GM19395 (cell line): ENCODE results near the gene ENDOU.

Experiments
- ATAC-seq: cut with Tn5 transposase; IDR thresholded peaks from one replicate; pipeline ENCODE4 v1.9.1; 2021; ENCODE audit warnings: mild to moderate bottlenecking, moderate library complexity; ENCODE audit not compliant: unreplicated experiment

Gene ENDOU

DNA sequence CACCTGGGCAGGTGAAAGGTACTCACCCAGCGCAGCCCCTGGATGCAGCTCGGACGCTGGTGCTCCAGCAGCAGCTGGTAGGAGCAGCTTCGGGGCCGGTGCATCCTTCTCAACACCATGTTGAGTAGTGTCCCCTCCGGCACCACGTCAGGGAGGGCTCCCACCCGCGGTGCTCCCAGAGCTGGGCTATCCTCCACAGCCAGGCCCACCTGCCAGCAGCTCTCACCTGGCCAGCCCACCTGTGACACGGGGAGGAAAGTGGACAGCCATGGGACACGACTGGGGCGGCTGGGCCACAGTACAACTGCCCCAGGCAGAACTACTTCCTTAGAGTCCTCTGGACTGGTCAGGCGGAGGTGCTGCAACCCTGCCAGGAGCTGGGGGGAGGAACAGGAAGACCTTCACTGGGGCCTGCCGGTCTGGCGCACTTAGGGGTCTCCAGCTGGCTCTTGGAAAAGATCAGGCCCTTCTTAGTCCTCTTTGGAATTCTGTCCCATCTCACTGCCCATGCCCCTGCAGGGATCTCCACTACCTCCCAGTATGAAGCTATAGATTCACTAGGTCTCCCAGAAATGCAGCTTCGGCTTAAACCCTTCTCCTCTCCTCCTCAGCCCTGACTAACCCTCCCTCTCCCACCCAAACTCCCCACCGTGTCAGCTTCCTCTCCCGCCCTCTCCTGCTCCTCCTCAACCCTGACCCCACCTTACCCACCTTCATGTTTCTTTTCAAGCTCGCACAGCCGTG, 32.7 kb upstream of the ENDOU start:
- ATAC-seq: no peak

DNA sequence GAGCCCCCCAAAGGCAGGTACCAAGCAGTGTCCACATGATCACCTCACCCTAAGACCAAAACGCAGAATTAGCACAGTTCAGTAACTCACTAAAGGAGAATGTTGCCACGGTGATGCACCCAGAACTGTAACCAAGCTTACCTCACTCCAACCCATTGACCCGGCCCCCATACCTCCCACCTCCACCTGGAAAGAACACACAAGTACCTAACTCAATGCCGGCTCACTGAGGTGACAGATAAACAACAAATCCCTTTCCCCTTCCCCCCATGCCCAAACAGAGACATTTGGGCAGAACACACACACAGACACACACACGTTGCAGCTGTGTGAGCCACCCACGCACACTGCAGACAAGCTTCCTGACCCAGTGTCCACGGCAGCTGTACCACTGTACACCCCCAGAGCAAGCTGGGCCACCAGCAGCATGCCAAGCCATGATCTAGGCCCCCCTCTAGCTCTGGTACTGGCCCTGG, 32.1 kb upstream of the ENDOU start:
- ATAC-seq: no peak

DNA sequence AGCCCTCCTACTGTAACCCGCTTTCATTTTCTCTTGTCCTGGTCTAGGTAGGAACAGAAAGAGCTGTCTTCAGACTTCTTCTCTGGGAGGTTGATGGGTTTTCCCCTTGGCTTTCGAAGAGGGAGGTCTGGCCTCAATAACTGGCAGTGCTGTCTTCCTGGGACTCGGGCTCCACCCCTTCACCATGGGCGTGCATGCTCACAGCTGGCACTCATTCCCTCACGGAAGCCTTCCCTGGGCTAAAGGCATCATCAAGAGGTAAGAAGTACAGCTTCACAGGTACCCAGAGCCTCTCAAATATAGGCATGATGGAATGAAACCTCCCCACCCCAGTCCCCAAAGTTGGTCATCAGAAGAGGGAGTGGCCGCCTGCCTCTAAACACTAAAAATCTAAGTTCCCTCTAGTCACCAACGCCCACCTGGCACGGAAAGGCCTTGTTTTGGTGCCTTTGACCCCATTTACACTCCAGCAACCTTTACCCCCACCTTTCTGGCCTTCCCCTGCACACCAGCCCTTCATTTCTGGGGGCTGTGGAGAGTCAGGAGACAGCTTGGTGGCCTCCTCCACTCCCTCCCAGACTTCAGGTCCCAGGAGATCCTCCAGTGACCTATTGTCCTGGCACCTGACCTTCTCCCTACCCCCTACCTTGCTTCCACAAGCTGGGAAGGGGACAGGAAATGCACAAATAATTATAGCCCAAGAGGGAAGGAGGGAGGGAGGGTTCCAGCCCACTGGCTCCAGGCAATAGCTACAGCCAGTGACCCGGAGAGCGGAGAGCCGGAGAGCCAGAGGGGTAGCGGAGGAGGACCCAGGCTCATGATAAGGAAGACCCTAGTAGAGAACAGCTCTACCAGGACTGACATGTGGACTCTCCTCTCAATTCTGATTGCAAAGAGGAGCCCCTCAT, 30.6 kb upstream of the ENDOU start:
- peak; percentile 84 for ATAC-seq

DNA sequence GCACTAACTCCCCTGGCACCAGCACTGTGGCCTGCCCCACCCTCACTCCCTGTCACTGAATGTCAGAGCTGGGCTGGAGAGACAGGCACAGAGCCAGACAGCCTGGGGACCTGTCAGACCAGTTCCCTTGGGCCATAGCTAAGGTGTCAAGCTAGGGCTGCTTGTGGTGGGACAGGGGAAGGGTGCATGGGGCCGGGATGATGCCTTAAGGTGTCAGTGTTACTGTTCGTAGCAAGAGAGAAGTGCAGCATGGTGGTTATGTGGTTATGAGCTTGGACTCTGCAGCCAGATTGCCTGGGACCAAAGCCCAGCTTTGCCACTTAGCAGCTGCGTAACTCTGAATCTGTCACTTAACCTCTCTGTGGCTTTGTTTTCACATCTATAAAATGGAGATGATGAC, 29.6 kb upstream of the ENDOU start:
- ATAC-seq: peak; percentile 21

DNA sequence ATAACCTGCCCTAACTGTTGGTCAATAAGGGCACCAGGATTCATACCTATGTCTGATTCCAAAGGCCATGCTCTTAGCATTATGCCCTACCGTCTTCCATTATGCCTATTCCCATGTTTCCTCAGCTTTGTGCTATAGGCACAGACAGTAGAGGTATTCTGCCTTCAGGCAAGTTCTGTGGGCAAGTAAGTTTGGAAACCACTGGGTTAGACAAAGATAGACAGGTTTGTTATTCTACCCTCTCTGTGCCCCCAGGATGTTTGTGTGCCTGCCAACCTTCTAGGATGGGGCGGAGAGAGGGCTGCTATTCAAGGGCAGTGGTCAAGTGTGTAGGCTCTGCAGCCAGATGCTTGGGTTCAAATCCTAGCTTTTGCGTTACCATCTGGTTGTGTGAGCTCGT, 28.8 kb upstream of the ENDOU start:
- no peak for ATAC-seq

DNA sequence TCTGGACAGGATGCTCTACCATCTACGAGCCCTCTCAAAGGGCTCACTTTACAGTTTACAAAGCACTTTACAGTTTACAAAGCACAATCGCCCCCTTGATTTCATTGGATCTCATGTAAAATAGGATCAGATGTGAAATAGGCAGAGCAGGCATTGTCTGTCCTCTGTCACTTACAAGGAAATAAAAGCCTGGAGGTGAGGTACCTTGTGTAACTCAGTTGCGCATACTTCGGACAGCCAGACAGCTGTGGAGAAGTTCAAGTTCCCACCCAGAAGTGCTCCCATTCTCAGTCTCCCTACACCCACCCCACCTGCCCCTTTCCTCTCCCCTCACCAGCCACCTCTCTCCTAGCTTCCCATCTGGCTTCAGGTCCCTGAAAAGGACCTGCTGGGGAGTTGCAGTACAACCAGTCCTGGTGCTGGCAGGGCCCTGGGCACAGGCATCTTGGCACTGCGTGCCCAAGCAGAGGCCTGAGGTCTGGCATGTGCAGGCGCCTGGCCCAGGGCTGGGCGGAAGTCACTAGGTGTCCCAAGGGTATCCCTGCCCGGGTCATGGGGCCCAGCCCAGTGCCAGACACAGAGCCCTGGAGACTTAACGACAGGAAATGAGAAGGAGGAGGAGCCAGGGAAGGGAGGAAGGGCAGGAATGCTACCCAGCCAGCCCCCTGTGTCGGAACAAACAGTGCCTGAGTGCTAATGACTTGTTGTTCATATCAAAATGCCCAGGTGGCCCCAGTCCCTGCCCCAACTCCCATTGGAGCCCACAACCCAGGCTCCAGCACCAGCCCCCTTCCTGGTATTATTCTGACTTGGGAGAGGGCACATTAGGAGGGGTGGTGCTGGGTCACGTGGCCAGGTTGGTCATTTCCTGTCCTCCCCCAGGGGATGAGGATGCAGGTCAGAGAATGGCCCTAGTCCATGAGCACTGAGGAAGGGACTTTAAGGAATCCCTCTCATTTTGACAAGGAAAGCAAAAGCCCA, 28.0 kb upstream of the ENDOU start:
- ATAC-seq: no peak

DNA sequence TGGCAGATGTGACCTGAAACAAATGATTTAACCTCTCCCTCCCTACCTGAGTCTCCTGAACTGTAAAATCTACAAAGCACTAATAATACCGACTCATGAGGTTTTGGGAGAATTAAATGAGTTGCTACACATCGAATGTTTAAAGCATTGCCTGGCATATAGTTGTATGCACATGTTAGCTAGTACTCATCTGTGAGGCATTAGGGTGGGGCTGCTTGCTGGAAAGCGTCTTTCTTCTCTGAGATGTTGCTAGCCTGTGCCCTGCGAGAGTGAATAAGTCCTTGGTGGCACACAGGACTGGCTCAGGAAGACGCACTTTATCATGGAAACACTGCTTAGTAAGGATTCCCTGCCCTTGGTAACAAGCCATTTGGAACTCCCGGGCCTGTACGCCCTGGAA, 27.3 kb upstream of the ENDOU start:
- ATAC-seq: no peak

DNA sequence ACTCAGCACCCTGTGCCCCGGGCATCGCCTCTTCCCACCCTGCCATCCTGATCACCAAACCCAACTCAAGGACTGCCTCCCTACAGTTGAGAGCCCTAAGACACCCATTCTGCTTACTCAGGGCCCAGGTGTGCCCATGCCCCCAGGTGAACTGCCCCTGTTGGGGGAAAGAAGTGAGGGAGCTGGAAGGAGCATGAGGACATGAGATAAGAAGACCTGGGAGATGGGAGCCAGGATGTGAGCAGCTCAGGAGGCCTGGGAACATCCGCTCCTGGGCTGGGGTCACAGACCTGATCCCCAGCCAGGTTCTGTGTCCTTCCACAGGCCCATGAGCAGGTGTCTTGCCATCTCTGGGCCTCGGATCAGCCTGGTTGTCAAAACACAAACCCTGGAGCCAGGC, 26.8 kb upstream of the ENDOU start:
- ATAC-seq: no peak

DNA sequence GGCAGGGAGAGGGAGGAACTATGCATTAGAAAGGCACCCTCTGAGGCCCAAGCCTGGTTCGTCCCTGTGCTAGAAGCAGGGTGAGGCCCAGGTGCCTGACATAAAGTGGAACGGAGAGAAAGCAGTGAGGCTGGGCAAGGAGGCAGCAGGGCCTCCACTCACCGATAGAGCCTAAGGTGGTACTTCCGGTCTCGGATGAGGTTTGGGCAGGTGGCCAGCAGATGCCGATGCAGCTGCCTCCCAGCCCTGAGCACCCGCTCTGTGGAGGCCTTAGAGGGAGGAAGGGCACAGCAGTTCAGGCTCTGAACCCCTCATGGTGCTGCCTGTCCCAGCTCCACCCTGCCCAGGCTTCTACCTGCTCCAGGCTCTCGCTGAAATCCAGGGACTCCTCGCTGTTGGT, 26.3 kb upstream of the ENDOU start:
- ATAC-seq: no peak

DNA sequence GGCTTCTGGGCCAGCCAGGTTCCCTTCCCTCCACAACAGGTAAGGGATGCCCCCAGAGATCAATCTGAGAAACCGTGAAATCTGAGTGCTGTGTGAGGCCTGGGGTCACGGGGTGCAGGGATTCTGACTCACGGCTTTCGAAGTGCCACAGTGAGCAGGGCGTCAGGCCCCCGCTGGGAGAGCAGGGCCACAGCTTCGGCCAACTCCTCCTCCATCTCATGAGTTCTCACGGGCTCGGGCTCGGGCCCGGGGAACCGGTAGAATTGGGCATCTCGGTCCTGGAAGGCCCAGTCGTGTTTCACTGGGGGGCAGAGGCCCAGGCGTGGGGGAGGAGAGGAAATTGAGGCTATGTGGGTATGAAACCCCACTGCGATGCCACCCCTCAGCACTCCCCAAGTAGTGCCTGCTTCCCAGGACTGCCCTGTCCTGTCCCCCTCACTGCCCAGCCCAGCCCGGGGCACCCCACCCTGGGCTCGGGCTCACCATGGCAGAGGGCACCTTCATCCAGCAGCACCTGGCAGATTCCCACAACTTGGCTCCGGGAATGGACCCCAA, 25.7 kb upstream of the ENDOU start:
- ATAC-seq: no peak

DNA sequence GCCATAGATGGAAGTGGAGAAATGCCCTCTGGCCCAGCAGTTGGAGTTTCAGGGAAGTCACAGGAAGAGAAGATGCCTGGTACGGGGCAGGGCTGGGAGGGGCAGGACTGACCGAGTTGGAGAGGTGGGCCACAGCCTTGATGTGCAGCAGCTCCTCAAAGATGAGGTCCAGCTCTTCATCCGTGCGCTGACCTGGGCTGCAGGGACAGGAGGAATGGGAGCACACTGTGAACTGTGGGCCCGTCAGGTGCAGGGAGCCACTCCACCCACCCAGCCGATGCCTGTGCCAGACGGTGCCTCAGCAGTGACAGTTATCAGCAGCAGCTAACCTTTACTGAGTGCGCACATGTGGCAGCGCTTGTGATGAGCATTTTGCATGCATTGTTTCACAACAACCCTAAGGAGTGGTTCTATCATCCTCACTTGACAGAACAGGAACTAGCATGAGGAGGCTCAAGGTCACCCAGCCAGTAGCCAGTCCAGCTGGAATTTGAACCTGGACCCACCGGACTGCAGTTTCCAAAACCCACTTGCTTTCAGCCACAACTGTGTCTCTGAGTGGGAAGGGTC, 25.0 kb upstream of the ENDOU start:
- no peak for ATAC-seq

DNA sequence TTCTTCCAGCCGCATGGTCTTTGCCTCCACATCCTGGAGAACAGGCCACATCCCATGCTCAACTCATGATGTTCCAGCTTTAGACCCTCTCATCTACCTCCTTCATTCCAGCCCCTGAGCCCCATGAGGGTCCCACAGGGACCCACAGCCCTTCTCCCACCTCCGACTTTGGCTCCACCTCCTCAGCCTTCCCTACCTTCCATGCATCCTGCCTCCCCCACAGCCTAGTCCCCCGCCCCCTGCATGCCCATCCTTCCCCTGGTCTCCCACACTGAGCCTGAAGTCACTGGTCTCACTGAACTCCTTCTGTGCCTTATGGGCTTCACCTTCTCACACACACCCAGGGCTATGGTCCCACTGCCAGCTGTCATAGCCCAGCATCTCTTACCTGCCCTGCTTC, 23.6 kb upstream of the ENDOU start:
- no peak for ATAC-seq

DNA sequence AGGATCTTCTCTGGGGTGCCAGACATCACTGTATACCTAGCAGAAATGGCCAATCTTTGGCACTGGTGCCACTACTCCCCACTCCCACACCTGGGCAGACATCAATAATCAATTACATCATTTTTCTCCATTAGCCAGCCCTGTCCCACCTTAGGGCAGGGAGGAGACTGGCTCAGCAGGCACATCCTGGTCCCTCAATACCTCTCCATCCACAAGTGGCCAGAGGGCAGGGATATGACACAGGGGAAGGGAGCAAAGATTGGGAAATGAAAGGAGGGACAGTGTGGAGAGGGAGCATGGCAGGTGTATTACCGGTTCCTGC, 23.2 kb upstream of the ENDOU start:
- ATAC-seq: no peak

DNA sequence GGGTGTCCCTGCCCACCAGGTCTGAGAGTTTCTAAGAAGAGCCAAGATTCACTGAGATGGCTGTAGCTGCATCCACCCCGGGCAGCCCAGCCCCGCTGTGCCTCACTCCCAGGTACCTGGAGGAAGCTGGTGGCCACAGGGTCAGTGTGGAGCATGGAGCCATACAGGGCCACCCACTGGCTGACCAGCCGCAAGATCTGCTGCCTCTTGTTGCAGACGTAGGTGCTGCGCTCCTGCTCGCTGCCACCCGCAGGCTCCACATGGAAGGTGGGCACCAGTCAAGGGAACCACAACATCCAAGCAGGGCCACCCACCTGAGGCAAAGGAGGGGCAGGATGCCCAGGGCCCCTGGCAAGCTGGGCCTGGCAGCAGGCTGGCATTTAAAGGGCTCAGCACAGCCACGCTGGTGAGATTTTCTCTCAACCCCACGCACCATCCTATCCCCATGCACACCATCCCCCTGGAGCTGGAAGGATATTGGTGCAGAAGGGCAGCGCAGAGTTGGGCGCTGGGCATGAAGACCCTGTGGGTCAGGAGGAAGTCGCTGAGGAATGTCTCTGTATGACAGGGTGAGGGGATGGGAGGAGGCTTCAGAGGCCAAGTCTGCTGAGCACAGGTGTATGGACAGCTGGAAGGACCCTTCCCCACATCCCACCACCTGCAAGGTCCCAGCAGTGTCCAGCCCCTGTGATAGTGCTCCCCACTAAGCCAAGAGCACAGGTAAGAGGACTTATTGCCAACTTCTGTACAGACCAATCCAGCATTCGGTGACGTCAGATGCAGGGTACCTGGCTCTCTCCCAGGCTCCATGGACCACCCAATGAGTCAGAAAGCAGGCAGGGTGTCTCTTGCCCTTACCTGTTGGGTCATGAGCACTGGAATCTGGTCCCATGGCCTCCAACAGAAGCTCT, 22.6 kb upstream of the ENDOU start:
- no peak for ATAC-seq

DNA sequence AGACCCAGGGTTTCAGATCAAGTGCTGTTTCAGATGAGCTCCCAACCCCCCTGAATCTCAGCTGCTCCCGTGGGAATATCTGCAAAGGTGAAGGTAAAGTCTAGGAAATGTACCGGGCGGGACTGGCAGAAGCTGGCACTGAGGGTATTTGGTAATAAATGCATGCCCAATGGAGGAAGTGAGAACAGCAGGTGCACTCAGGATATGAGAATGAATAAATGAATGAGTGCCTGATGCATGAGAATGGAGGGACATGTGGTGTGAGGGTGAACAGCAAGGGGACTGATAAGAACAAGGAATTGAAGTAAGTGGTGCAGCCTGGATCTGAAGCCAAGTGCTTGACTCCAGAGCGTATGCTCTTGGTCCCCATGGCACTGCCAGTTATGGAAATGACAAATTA, 21.8 kb upstream of the ENDOU start:
- ATAC-seq: no peak

DNA sequence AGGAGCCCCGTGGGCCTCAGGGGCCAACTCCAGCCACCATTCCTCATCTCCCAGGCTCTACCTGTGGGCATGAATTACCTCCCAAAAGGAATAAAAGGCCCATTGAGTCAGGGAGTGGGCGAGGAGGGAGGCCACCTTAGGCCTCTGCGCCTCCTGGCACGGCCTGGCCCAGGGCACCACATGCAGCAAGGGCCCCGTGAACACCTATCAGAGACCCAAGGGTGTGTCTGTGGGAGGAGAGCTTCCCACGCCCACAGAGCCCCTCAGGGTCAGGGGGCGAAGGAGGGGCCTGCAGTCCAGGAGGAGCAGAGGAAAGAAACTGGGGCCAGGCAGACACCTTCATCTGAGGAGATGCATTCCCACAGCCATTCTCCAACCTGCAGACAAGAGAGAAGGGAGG, 21.2 kb upstream of the ENDOU start:
- no peak for ATAC-seq

DNA sequence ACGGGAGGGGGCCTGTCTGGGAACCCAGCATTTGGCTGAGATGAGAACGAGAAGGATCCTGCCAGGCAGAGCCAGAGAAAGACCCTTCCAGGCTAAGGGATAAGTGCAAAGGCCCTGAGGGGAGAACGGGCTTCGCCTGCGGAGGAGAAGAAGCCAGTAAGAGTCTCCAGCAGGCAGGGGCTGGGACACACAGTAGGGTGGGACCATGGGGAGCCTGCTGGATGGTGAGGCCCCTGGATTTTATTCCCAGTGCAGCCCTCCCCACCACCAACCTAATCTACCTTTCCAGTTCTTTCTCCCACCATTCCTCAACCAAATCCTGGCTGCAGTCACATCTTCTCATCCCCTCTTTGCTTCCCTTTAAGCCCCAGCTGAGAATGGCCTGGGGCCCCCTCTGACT, 20.8 kb upstream of the ENDOU start:
- no peak for ATAC-seq

DNA sequence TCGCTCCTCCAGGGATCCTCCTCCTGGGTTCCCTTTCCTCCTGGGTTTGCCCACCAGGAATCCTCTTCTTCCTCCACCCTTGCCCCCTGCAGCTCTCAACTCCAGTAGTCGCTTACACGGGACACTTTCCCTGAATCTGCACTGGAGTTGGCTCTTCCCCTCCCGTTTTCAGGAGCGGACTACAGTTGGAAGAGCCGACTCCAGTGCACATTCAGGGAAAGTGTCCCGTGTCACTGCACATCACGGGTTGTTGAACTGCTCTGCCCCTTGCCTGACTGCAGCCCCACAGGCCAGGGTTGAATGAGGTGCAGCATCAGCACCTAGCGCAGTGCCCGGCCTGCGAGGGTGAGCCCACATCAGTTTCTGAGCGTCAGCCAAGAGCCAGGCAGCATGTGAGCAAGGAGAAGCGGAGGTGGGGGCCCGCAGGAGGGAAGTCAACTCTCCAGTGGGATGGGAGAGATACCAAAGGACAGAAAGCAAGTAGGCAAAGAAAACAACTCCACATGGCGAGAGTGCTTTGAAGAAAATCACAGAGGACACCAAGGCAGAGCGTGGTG, 20.3 kb upstream of the ENDOU start:
- no peak for ATAC-seq

DNA sequence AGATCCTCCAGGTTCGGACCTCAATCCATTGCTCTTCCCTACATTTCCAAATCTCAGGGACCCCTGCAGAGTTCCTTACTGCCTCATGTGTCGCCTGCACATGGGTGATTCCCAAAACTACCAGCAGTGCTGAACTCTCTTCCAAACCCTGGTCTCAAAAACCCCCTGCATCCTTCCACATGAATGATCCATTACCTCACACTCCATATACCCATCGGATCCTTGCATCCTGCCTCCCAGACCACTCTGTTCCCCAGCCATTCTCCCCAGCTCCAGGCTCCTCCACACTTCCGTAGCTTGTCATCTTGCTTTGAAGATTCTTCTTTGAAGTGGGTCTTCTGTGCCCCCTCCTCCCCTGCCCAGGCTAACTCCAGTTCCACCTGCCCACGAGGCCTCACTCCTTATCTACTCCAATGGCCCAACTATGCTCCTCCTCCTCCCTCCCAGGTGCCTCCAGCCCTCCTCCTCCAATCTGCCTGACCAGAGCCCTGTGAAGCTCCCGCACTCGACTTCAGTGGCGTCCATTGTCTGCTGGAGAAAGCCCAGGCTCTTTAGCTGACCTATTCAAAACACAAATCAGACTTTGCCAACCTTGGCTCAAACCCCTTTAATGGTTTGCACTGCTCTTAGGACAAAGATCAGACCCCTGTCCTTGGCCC, 19.6 kb upstream of the ENDOU start:
- no peak for ATAC-seq
